Stimulated activated naive CD8-positive, alpha-beta T cell treated with anti-CD3 and anti-CD28 coated beads, Interleukin-15, Interleukin-2, amounts not matched to agents 100 ng/mL and 50 ng/mL, for 24 hours (primary cell): ENCODE results near the gene TAF5L.

Experiments used
- H3K27ac Mint-ChIP-seq: one replicate; pipeline ENCODE4 v1.8.0; 2021; ENCODE audit warnings: mild to moderate bottlenecking, mixed read lengths
- H3K27me3 Mint-ChIP-seq: one replicate; pipeline ENCODE4 v1.8.0; 2021; ENCODE audit warnings: mixed read lengths
- H3K36me3 Mint-ChIP-seq: one replicate; pipeline ENCODE4 v1.8.0; 2021; ENCODE audit warnings: low read depth, mixed read lengths
- H3K4me1 Mint-ChIP-seq: one replicate; pipeline ENCODE4 v1.8.0; 2021; ENCODE audit warnings: low read depth, mixed read lengths
- H3K4me3 Mint-ChIP-seq: one replicate; pipeline ENCODE4 v1.8.0; 2021; ENCODE audit warnings: mild to moderate bottlenecking, mixed read lengths
- H3K9me3 Mint-ChIP-seq: one replicate; pipeline ENCODE4 v1.8.0; 2021; ENCODE audit warnings: mixed read lengths

The TAF5L gene

DNA sequence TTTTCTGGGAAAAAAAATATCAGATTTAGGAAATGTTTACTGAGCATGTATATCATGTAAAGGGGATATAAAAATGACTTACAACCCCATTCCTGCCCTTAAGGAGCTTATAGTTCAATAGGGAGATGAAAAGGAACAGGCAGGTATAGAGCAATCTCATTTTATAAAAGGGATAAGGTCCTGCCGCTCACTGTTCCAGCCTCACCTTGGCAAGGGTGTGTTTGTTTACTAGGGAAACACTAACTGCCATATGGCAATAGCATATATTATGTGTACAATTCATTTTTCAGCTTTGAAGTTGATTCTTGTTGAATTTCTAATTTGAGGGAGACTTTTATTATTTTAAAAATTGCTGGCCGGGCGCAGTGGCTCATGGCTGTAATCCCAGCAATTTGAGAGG, 25.6 kb upstream of the TAF5L start:
- H3K9me3 Mint-ChIP-seq, result no peaks in the 10 kb centered on the region
- H3K27me3 Mint-ChIP-seq, result no peaks in the 10 kb centered on the region
- no peak overlapping the region for H3K4me3 Mint-ChIP-seq
- peaks cover 75% of the 10 kb centered on the region for H3K36me3 Mint-ChIP-seq
- H3K27ac Mint-ChIP-seq, result no peak overlapping the region
- H3K4me1 Mint-ChIP-seq, result no peaks in the 10 kb centered on the region

DNA sequence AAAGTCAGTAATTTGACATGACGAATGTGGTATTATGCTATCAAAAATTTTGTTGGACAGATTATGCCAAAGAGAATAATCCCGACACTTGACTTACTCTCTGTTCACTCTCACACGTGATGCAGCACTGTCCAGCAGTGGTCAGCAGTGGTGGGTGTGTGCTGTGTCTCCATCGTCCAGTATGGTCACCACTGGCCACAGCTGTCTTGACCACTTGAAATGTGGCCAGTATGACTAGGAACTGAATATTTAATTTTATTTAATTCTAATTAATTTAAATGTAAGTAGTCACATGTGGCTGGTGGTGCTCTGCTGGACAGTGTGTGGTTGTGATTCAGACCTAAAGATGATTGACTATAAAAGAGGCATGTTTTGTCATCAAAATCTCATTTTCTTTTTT, 24.1 kb upstream of the TAF5L start:
- no peak overlapping the region for H3K4me3 Mint-ChIP-seq
- no peaks in the 10 kb centered on the region for H3K9me3 Mint-ChIP-seq
- no peaks in the 10 kb centered on the region for H3K27me3 Mint-ChIP-seq
- H3K36me3 Mint-ChIP-seq, result peaks cover 79% of the 10 kb centered on the region
- no peaks in the 10 kb centered on the region for H3K4me1 Mint-ChIP-seq
- H3K27ac Mint-ChIP-seq, result no peak overlapping the region

DNA sequence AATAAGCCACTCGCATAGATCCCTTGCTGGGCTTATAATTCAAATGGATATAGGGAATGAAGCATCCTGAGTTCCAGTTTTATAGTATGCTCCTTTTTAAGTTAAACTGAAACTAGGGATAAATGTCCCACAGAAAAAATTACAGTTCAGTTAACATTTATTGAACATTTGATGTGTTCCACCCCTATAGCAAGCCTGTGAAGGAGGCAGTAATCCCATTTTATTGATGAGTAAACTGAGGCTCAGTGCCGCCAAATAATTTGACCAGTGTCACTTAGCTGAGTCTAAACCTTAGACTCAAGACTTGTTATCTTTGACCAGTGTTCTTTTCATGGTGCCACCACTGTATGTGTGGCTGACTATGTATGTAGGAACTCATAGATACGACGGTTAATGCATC, 22.5 kb upstream of the TAF5L start:
- H3K27me3 Mint-ChIP-seq, result no peaks in the 10 kb centered on the region
- no peaks in the 10 kb centered on the region for H3K9me3 Mint-ChIP-seq
- H3K4me3 Mint-ChIP-seq, result no peak overlapping the region
- H3K4me1 Mint-ChIP-seq, result no peaks in the 10 kb centered on the region
- no peak overlapping the region for H3K27ac Mint-ChIP-seq
- peaks cover 75% of the 10 kb centered on the region for H3K36me3 Mint-ChIP-seq

DNA sequence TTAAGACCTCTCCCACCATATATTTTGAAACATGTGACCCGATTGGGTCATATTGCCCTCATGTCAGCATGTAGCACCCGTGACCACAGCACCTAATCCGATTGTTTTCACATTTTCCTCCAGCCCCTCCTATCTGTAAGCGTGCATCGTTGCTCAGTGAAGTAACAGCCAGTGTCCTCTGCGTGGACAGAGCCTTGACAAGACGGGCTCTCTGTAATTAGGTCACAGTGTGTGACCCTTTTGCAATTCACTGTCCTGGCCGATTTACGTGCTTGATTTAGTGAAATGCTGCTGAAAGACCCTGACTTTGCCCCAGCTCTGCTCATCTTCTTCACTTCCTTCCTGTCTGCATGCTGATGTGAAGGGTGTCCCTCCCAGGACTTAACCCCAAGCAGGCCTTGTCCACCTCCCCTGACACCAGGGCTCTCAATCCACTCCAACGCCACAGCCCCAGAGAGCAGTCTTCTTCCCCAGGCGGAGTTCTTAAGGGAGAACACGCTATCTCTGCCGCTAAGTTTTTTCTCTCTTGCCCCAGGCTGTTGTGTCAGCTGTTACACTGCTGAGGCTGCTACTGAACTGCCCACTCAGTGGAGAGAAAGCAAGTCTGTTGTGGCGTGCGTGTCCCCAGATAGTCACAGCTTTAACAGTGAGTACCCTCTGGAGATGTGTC, 19.5 kb upstream of the TAF5L start:
- Mint-ChIP-seq H3K36me3 (peaks cover 73% of the 10 kb centered on the region), H3K27me3 (no peaks in the 10 kb centered on the region), H3K9me3 (no peaks in the 10 kb centered on the region), H3K27ac (peak overlapping the region; percentile 26), H3K4me3 (no peak overlapping the region), H3K4me1 (no peaks in the 10 kb centered on the region)

DNA sequence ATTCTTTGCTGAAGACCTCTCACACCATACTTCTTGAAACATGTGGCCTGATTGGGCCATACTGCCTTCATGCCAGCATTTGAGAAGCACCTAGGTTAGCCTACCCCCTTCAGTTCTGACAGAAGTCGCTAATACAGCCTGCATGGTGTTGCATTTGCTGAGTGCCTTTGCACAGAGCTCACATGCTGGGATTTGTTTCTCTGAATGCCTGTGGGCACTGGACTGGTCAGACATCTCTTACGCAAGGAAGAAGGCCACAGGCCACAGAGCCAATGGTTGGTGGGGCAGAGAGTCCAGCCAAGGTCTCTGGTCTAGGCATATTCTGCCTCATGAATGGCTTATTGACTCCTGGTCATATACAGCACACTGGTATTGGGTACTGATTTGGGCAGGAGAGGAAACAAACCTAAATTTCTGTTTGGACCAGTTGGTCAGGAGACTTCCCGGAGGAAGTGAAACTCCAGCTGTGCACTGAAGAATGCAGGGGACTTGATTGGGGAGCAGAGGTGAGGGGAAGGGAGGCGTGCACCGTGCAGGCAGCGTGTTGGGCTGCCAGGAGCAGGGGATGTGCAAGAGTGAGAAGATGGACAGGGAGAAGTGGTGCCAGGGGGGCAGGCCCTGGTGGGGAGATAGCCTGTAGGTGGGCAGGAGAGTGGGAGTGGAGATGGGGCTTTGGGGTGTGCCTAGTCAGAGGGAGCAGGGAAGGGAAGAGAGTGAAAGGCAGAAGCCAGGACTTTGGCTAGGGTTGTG, 18.2 kb upstream of the TAF5L start:
- H3K27me3 Mint-ChIP-seq, result no peaks in the 10 kb centered on the region
- no peak overlapping the region for H3K27ac Mint-ChIP-seq
- H3K4me3 Mint-ChIP-seq, result no peak overlapping the region
- no peaks in the 10 kb centered on the region for H3K4me1 Mint-ChIP-seq
- peaks cover 76% of the 10 kb centered on the region for H3K36me3 Mint-ChIP-seq
- no peaks in the 10 kb centered on the region for H3K9me3 Mint-ChIP-seq

DNA sequence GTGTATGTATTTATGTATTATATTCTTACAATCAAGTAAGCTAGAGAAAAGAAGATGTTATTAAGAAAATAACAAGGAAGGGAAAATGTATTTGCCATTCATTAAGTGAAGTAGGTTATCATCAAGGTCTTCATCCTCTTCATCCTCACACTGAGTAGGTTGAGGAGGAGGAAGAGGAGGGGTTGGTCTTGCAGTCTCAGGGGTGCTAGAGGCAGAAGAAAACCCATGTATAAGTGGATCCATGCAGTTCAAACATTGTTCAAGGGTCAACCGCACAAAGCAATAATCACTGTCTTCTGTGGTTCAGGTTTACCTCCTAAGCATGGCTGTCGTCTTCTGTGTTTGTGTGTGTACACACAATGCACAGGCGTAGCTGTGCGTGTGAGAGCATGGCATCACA, 17.0 kb upstream of the TAF5L start:
- H3K27me3 Mint-ChIP-seq, result no peaks in the 10 kb centered on the region
- H3K9me3 Mint-ChIP-seq, result no peaks in the 10 kb centered on the region
- no peaks in the 10 kb centered on the region for H3K4me1 Mint-ChIP-seq
- H3K4me3 Mint-ChIP-seq, result no peak overlapping the region
- H3K27ac Mint-ChIP-seq, result no peak overlapping the region
- H3K36me3 Mint-ChIP-seq, result peaks cover 77% of the 10 kb centered on the region

DNA sequence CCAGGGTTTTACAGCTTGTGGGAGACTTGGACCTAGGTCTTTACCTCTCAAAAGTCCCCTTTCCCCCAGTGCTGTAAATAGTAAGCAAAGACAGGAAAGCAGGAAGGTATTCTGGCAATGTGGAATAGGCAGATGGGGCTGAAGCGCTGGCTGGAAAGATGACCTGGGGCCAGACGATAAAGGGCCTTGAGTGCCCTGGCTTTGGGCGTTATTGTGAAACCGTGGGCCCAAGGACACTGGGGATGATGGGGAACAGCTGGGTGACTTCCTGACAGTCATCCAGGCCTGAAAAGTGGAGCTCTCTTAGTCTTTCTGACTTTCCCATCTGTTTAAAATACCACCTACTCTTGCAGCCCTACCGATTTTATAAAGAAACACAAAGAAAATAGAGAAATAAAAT, 16.5 kb upstream of the TAF5L start:
- no peak overlapping the region for H3K27ac Mint-ChIP-seq
- H3K9me3 Mint-ChIP-seq, result no peaks in the 10 kb centered on the region
- no peaks in the 10 kb centered on the region for H3K27me3 Mint-ChIP-seq
- peaks cover 77% of the 10 kb centered on the region for H3K36me3 Mint-ChIP-seq
- no peaks in the 10 kb centered on the region for H3K4me1 Mint-ChIP-seq
- H3K4me3 Mint-ChIP-seq, result no peak overlapping the region

DNA sequence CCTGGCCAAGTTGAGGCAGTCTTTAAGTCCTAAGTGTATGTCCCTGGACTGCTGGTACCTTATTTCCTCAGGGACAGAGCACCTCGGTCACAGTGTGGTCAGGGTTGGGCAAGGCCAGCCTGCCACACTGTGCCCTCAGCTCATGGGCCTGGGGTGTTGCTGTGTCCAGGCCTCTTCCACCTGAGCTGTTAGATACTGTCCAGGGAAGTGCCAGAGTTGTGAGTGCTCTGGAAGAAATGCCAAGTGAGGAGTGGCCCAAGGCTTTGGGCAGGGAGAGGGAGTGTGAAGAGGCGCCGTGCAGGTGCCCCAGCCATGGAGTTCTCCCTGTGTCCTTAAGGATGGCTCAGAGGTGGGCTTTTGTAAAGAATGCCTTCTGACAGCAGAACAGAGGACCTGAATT, 15.4 kb upstream of the TAF5L start:
- Mint-ChIP-seq H3K4me3 (no peak overlapping the region), H3K9me3 (no peaks in the 10 kb centered on the region), H3K36me3 (peaks cover 77% of the 10 kb centered on the region), H3K4me1 (no peaks in the 10 kb centered on the region), H3K27ac (no peak overlapping the region), H3K27me3 (no peaks in the 10 kb centered on the region)

DNA sequence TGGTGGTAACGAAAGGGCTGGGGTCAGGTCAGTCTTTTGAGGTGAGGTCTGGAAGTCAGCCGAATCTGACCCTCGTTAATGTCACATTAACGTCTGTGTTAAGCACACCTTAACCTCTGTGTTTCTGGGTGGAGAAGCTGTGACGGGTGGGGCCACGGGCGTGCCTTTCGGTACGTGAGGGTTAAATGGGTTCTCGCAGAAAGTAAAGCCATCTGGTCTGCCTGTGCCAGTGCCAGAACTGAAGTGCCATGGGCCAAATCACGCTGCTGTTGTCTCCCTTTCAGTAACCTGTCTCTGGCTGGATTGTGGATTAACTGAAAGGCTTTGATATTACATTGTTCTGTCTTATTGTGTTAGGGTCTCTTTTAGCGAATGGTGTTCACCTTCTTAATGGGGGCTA, 14.5 kb upstream of the TAF5L start:
- Mint-ChIP-seq H3K27ac (no peak overlapping the region), H3K27me3 (no peaks in the 10 kb centered on the region), H3K4me3 (no peak overlapping the region), H3K9me3 (no peaks in the 10 kb centered on the region), H3K4me1 (no peaks in the 10 kb centered on the region), H3K36me3 (peaks cover 77% of the 10 kb centered on the region)

DNA sequence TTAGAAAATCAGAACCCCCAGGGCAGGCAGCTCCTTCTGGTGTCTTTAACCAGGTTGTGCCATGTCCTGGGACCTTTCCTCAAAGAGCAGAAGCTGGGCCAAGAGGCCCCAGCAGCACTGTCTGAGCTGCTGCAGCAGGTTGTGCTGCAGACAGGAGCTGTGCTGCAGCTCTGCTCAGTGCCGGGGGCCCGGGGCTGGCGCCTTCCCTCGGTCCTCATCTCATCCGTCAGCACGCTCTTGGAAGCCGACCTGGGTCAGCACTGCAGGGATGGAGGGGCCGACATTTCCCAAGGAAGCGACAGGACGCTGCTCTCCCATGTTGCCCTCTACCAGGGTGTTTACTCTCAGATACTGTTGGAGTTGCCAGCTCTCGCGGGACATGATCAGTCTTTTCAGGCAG, 11.8 kb upstream of the TAF5L start:
- no peaks in the 10 kb centered on the region for H3K27me3 Mint-ChIP-seq
- H3K9me3 Mint-ChIP-seq, result no peaks in the 10 kb centered on the region
- no peaks in the 10 kb centered on the region for H3K4me1 Mint-ChIP-seq
- H3K27ac Mint-ChIP-seq, result no peak overlapping the region
- peaks cover 75% of the 10 kb centered on the region for H3K36me3 Mint-ChIP-seq
- H3K4me3 Mint-ChIP-seq, result no peak overlapping the region

DNA sequence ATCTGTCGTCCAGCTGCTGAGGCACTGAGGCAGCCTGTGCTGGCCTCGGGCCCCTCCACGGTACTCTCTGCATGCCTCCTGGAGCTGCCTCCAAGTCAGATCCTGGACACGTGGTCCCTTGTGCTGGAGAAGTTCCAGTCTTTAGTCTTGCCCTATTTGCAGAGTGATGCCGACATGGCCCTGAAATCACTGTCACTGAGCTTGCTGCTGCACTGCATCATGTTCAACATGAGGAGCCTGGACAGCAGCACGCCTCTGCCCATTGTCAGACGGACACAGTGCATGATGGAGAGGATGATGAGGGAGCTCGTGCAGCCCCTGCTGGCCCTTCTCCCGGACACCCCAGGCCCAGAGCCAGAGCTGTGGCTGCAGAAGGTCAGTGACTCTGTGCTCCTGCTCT, 10.1 kb upstream of the TAF5L start:
- H3K4me1 Mint-ChIP-seq, result peaks cover 7% of the 10 kb centered on the region
- no peaks in the 10 kb centered on the region for H3K27me3 Mint-ChIP-seq
- no peaks in the 10 kb centered on the region for H3K9me3 Mint-ChIP-seq
- H3K36me3 Mint-ChIP-seq, result peaks cover 82% of the 10 kb centered on the region
- H3K27ac Mint-ChIP-seq, result no peak overlapping the region
- H3K4me3 Mint-ChIP-seq, result no peak overlapping the region

DNA sequence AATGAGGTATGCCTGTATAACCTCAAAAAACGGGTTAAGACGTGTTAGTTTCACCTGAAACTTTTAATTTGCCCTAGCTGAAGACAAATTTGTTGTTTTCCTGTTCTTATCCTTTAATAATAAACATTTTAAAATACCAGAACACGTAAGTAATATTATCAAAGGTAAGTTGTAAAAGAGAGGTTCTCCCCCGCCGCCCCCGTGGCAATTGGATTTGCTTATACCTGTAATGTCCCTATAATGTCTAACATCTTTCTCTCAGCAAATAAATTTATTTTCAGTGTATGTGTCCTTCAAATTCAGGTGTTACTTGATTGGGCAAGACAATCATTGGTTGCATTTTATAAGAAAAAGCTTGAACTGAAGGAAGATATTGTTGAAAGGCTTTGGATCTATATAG, 6.0 kb upstream of the TAF5L start:
- no peaks in the 10 kb centered on the region for H3K9me3 Mint-ChIP-seq
- no peak overlapping the region for H3K4me3 Mint-ChIP-seq
- no peak overlapping the region for H3K27ac Mint-ChIP-seq
- peaks cover 77% of the 10 kb centered on the region for H3K36me3 Mint-ChIP-seq
- H3K4me1 Mint-ChIP-seq, result peaks cover 40% of the 10 kb centered on the region
- no peaks in the 10 kb centered on the region for H3K27me3 Mint-ChIP-seq

DNA sequence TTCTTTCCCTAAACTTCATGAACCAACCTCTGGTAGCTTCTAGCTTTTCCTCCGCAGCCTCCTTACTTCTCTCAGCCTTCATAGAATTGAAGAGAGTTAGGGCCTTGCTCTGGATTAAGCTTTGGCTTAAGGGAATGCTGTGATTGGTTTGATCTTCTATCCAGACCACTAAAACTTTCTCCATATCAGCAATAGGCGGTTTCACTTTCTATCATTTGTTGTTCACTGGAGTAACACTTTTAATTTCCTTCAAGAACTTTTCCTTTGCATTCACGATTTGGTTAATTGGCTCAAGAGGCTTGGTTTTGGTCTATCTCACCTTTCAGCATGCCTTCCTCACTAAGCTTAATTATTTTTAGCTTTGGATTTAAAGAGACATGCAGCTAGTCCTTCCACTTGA, 5.2 kb upstream of the TAF5L start:
- H3K36me3 Mint-ChIP-seq, result peaks cover 69% of the 10 kb centered on the region

DNA sequence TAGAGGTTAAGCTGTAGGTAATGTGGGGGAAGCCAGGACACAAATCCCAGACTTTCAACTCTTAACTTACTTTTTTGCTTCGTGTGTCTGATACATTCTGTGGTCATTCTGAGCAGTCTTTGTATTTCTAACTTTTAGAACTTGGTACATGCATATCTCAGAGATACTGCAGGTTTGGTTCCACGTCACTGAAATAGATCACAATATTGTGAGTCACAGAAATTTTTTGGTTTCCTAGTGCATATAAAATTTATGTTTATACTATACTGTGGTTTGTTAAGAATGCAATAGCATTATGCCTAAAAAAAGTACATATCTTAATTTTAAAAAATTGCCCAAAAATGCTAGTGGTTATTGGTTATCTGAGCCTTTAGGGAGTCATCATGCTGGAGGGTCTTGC, 3.3 kb upstream of the TAF5L start:
- no peaks in the 10 kb centered on the region for H3K27me3 Mint-ChIP-seq
- no peak overlapping the region for H3K27ac Mint-ChIP-seq
- no peaks in the 10 kb centered on the region for H3K9me3 Mint-ChIP-seq
- no peak overlapping the region for H3K4me3 Mint-ChIP-seq
- H3K36me3 Mint-ChIP-seq, result peaks cover 56% of the 10 kb centered on the region
- peaks cover 53% of the 10 kb centered on the region for H3K4me1 Mint-ChIP-seq

More for the DNA sequence above, 5.2 kb upstream of the TAF5L start:
- Mint-ChIP-seq H3K27ac (no peak overlapping the region), H3K27me3 (no peaks in the 10 kb centered on the region), H3K9me3 (no peaks in the 10 kb centered on the region), H3K4me1 (peaks cover 44% of the 10 kb centered on the region), H3K4me3 (no peak overlapping the region)

DNA sequence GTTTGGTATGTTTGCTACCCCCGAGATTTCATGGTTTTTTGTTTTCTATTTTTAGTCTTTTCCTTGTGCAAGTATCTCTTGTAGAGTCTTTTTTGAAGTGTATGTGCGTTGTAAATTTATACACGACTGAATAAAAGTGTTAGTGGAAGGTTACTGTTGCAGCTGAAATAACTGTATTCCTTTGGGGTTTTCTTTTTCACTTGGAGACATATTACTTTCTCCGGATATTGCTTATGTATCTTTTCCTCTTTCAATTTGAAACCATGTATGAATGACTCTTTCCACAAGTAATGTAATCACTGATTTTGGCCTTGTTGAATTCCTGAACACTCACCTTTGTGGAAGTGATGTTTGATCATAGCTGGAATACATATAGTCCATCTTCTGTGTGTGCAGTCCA, 1.1 kb upstream of the TAF5L start:
- peak overlapping the region; percentile 91 for H3K4me3 Mint-ChIP-seq
- H3K36me3 Mint-ChIP-seq, result peaks cover 46% of the 10 kb centered on the region
- no peaks in the 10 kb centered on the region for H3K27me3 Mint-ChIP-seq
- H3K9me3 Mint-ChIP-seq, result no peaks in the 10 kb centered on the region
- peak overlapping the region; percentile 96 for H3K27ac Mint-ChIP-seq
- peaks cover 74% of the 10 kb centered on the region for H3K4me1 Mint-ChIP-seq
